GM18511 (cell line): Measurements from ENCODE around the gene EXOC3L1.

Experiments
- ATAC-seq: cut with Tn5 transposase; IDR thresholded peaks from one replicate; pipeline ENCODE4 v1.9.1; 2021; ENCODE audit warnings: mild to moderate bottlenecking, moderate library complexity; ENCODE audit not compliant: unreplicated experiment

The EXOC3L1 gene

GRCh38 chr16:67190041-67190440 lies at the start of gene EXOC3L1:
TSS of gene EXOC3L1 (minus strand) at chr16:67190136. CDS start at chr16:67189676, 460 bp downstream.
- no peak for ATAC-seq

GRCh38 chr16:67238806-67239470 lies 49.0 kb upstream of the EXOC3L1 start:
- no peak for ATAC-seq

GRCh38 chr16:67238278-67238575 lies 48.3 kb upstream of the EXOC3L1 start:
- no peak for ATAC-seq

GRCh38 chr16:67237396-67238277 lies 47.7 kb upstream of the EXOC3L1 start:
- no peak for ATAC-seq

- ATAC-seq = no peak
Observed at GRCh38 chr16:67236563-67237395, 46.8 kb upstream of the EXOC3L1 start.

- ATAC-seq = no peak
Observed at GRCh38 chr16:67235816-67236562, 46.1 kb upstream of the EXOC3L1 start.

GRCh38 chr16:67234180-67234597 lies 44.3 kb upstream of the EXOC3L1 start:
- no peak for ATAC-seq

- ATAC-seq = no peak
Observed at GRCh38 chr16:67233596-67233995, 43.7 kb upstream of the EXOC3L1 start.

GRCh38 chr16:67230809-67231660 lies 41.1 kb upstream of the EXOC3L1 start:
- no peak for ATAC-seq

GRCh38 chr16:67229906-67230808 lies 40.2 kb upstream of the EXOC3L1 start:
- no peak for ATAC-seq

- ATAC-seq = no peak
Observed at GRCh38 chr16:67228905-67229304, 39.0 kb upstream of the EXOC3L1 start.

GRCh38 chr16:67228034-67228785 lies 38.3 kb upstream of the EXOC3L1 start:
- ATAC-seq = no peak

- no peak for ATAC-seq
Observed at GRCh38 chr16:67227567-67227921, 37.6 kb upstream of the EXOC3L1 start.

GRCh38 chr16:67226804-67227566 lies 37.0 kb upstream of the EXOC3L1 start, which contains the start of gene TMEM208:
TSS of gene TMEM208 (plus strand) at chr16:67227130. CDS start at chr16:67227219, 89 bp downstream.
- ATAC-seq = peak; percentile 98

- ATAC-seq = no peak
Observed at GRCh38 chr16:67226295-67226803, 36.4 kb upstream of the EXOC3L1 start.

GRCh38 chr16:67223992-67224391 lies 34.1 kb upstream of the EXOC3L1 start:
- no peak for ATAC-seq
